Measurements from ENCODE around the gene MRPS6. TPM values are rescaled to one million over a fixed set of nuclear protein-coding genes. Genes with fewer than 3 reads are reported as not detected.

Gene MRPS6
- total RNA-seq, 4 donors from 2014 or later: 39.3 to 56.7 (median 45.8) TPM

DNA sequence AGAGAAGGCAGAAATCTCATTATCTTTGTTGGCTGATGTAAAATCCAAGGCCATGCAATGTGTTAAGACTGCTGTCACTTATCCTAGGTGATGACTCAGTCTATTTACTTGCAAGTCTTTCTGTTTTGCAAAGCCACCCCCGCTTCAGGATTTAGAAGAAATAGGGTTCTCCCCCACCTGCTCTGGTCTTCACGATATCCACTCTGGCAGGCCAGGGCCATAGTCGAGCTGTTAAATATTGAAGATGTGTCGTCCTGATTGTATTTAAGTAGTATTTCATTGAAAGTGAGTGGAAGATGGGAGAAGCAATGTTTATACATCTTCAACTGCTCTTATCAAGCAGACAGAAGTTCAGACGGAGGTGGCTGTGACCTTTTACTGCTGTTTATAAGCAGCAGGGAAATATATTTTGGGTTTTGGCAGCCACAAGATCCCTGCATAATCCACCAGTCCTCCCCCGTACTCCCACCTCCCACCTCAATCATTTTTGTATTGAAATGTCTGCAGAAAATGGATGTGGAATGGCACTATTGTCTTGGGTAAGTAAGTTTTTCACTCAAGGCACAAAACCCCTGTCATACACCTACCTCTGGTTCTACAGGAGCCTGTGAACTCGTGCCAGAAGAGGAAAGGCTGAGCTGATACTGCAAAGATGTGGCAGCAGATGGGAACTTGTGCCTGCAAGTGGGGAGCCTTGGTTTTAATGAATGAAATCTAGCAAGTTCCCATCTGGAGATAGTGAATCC is 117.4 kb downstream of the MRPS6 start:
- no peaks in the 10 kb centered on the region for H3K36me3 ChIP-seq
- 81% methylated on average over 7 of the region's 7 CpGs for WGBS
- TF ChIP-seq POLR2A (IDR thresholded peaks at IDR 0.05) (no peak), EP300 (IDR thresholded peaks at IDR 0.05) (no peak), POLR2AphosphoS5 (IDR thresholded peaks at IDR 0.05) (no peak)
- TF ChIP-seq, protein P1, sequence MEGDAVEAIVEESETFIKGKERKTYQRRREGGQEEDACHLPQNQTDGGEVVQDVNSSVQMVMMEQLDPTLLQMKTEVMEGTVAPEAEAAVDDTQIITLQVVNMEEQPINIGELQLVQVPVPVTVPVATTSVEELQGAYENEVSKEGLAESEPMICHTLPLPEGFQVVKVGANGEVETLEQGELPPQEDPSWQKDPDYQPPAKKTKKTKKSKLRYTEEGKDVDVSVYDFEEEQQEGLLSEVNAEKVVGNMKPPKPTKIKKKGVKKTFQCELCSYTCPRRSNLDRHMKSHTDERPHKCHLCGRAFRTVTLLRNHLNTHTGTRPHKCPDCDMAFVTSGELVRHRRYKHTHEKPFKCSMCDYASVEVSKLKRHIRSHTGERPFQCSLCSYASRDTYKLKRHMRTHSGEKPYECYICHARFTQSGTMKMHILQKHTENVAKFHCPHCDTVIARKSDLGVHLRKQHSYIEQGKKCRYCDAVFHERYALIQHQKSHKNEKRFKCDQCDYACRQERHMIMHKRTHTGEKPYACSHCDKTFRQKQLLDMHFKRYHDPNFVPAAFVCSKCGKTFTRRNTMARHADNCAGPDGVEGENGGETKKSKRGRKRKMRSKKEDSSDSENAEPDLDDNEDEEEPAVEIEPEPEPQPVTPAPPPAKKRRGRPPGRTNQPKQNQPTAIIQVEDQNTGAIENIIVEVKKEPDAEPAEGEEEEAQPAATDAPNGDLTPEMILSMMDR (IDR thresholded peaks at IDR 0.05): no peak
- H3K27ac ChIP-seq: no peak overlapping the region
- H3K4me3 ChIP-seq: no peak overlapping the region
- no peaks in the 10 kb centered on the region for H3K9me3 ChIP-seq
- H3K27me3 ChIP-seq: no peaks in the 10 kb centered on the region
- peaks cover 5% of the 10 kb centered on the region for H3K4me1 ChIP-seq
- no peak for DNase-seq (ENCODE audit: low spot score in 2 of 2)

DNA sequence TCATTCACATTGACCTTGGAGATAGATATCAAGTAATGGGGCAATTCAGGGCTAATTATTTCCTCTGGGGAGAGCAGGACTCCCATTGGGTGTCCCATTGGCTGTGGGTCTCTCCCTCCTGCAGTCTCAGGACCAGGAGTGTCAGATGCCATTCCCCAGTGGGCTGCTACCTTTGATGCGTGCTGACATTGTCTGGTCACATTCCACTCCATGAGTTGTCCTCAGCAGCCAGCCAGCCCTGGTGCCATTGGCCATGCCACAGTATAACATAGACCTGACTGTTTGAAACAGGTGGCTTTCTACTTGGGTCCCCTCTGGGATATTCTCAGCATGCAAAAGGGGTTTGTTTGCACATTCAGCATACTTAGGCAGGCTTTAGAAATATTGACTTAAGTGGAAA is 118.5 kb downstream of the MRPS6 start:
- 83% methylated on average over 1 of the region's 1 CpG for WGBS
- no peaks in the 10 kb centered on the region for H3K36me3 ChIP-seq
- DNase-seq (ENCODE audit: low spot score in 2 of 2): no peak
- H3K4me1 ChIP-seq: peaks cover 5% of the 10 kb centered on the region
- TF ChIP-seq POLR2A (IDR thresholded peaks at IDR 0.05) (no peak), POLR2AphosphoS5 (IDR thresholded peaks at IDR 0.05) (no peak), EP300 (IDR thresholded peaks at IDR 0.05) (no peak)
- TF ChIP-seq, protein P1 (IDR thresholded peaks at IDR 0.05): no peak
- no peak overlapping the region for H3K27ac ChIP-seq
- no peaks in the 10 kb centered on the region for H3K9me3 ChIP-seq
- no peak overlapping the region for H3K4me3 ChIP-seq
- no peaks in the 10 kb centered on the region for H3K27me3 ChIP-seq

Other genes with a start within 250 kb of the MRPS6 start
- 100 to 1,000 TPM; 121 to 182 (median 159) TPM for gene ATP5PO, start 157.8 kb upstream of the MRPS6 start, total RNA-seq
- 10 to 100 TPM; 35.8 to 58.1 (median 48.5) TPM for gene SLC5A3, start within 50 bp of the MRPS6 start, total RNA-seq

Measured in suprapubic skin (tissue), 4 donors.